ENCODE measurements around the gene SEMA3G.

DNA sequence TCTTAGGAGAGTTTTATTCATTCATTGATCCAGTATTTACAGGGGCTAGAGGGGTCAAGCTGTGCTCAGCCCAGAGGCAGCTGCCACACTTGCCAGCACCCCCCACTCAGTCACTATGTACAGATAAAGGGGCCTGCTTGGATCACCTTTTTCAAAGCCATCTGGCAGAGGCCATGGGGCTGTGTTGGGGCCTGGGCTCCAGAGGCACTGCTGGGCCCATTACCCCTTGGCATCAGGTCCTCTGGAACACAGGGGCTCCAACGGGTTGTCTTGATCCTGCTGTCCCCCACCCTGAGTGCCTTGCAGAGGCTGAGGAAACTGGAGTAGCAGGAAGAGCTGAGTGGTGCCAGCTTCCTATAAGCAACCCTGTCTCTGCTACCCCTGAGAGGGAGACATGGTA is 43.9 kb downstream of the SEMA3G start:
- TF ChIP-seq, protein P1, sequence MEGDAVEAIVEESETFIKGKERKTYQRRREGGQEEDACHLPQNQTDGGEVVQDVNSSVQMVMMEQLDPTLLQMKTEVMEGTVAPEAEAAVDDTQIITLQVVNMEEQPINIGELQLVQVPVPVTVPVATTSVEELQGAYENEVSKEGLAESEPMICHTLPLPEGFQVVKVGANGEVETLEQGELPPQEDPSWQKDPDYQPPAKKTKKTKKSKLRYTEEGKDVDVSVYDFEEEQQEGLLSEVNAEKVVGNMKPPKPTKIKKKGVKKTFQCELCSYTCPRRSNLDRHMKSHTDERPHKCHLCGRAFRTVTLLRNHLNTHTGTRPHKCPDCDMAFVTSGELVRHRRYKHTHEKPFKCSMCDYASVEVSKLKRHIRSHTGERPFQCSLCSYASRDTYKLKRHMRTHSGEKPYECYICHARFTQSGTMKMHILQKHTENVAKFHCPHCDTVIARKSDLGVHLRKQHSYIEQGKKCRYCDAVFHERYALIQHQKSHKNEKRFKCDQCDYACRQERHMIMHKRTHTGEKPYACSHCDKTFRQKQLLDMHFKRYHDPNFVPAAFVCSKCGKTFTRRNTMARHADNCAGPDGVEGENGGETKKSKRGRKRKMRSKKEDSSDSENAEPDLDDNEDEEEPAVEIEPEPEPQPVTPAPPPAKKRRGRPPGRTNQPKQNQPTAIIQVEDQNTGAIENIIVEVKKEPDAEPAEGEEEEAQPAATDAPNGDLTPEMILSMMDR (IDR thresholded peaks at IDR 0.05; ENCODE audit: low read depth, low read length, poor library complexity, severe bottlenecking), result no peak
- no peak for TF ChIP-seq EZH2phosphoT487 (IDR thresholded peaks at IDR 0.05; ENCODE audit: borderline replicate concordance, low read length)
